OCI-M2 (cell line): ENCODE data around the gene TMEM9.

Experiments
- DNase-seq: peaks from one replicate; lab custom pipeline; 2025; ENCODE audit not compliant: unreplicated experiment; lab: John Stamatoyannopoulos, UW

Gene TMEM9

DNA sequence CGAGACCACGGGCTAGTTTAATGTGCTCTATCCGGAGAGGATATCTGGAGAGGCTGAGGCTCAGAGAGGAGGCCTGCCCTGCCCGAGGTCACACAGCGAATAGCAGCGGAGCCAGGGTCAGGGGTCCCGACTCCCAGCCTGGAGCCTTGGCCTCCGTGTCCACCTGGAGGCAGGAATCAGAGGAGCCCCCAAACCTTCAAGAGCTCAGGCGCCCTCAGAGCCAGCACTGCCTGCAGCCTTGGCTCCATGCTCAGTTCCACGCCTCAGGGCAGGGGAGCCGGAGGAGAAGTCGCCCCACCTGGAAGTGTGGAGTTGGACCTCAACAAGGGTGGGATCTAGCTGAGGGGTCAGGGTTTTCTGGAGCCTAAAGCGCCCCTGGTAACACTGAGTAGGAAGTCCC lies 25.3 kb downstream of the TMEM9 start:
- no peak for DNase-seq

DNA sequence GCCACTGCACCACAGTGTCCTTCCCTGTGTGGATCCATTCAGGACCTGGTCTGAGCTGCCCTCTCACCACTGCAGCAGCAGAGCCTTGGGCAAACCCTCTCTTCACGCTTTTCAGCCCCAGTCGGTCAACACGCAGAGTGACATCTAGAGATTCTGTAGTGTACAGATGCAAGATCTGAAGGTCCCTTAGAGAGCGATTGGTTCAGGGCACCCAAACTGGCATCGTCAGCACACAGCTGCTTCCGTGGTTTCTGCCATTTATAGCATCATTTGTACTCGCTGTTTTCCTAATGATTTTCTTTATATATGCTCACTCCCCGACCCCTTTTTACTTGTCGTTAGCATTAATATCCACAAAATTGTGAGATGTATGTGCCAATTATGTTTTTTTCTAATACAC lies 25.8 kb downstream of the TMEM9 start:
- no peak for DNase-seq

DNA sequence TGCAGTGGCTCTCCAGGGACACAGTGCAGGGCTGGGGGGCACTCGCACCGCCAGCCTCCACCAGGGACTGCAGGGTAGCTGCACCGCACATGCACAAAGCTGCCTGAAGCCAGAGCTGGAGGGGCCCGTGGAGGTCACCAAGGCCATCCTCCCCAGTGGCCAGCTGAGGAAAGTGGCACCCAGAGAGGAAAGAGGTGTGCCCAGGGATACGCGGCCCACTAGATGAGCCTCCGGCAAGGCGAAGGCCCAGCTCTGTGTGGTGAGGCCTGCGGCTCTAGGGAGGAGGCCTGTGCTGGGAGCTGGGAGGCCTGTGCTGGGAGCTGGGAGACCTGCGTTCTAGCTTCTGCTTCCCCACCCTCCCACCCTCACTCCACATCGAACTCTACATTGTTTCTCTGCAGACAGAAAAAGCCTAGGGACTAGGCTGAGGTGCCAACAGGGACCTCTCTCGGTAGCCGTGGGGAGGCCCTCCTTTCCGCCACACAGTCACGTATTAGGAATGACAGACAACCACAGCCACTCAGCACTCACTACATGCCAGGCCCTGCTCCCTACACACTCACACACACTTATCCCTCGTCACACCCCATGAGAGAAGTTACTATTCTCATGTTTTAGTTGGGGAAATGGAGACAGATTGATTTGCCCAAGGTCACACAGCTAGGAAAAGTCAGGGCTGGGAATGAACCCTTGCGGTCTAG lies 26.4 kb downstream of the TMEM9 start:
- no peak for DNase-seq

DNA sequence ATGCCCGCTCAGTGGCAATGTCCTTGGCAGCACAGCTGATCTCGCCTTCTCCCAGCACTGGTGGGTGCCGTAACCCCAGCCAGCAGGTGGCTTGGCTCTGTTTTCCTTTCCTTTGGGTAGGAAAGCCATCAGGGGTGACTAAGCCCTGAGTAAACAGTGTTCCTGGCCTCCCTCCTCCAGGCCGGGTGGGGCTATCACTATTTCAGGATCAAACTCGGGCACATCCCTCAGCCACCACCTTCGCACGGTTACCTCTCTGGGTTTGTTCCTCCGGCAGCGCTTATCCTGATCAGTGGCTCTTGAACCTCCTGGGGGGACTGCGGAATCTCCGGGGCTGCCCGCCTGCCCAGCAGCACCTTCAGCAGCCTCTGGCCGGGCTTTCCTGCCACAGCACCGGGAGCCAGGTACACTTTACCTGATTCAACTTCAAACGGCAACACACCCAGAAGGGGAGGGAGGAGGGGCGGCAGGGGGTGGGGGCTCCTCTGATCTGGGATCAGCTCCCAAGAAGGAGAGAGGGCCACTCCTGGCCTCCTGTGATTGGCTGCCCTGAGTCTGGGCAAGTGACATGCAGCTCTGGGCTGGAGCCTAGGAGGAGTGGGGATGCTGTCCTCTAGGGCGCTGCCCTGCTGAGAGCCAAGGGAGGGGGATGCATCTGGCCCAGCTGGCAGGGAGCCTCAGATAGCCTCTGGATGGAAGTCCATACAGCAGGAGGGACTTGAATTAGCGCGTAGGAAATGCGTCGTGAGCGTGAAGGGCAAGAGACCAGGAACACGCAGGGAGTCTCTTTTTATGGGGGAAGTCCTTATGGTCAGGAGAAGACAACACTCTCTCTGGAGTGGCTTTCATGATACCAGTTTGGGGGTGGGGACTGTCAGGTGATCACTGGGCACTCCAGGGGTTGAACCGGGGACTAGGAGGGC lies 27.2 kb downstream of the TMEM9 start, which contains the start of gene ASCL5:
Gene ASCL5 (minus strand): TSS at position 353 of the 923 bp plus-strand sequence. CDS start 11,812 bp downstream, outside the sequence.
- DNase-seq, result no peak

DNA sequence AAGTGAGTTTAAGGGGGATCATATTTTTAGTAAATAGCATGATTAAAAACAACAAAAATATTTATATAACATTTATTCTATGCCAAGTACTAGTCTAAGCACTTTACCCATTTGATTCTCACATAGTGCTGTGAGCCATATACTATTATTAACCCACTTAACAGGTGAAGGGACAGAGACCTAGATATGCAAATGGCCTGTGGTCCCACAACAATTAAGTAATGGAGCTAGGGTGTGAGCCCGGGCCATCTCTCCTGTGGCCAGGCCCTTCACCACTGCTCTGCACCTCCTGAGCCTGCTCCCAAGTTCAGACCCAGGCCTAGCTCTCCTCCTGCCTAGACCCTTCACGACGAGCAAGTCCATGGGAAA lies 27.8 kb downstream of the TMEM9 start:
- no peak for DNase-seq

DNA sequence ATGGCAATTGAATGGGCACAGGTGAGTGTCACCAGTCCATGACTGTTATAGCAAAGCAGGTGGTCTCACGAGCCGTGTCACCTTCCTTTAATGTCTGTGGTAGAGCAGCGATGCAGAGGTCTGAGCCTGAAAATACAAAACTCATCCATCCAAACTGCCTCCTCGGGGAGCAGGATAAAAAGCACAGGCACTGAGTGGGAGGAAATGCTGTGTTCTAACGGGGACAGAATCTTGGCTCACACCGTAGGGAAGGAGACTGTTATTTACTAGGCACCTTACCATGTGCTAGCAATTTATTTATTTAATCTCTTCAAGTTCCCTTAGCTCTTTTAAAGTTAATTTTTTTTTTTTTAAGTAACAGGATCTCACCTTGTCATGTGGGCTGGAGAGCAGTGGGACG lies 28.5 kb downstream of the TMEM9 start:
- DNase-seq, result no peak

DNA sequence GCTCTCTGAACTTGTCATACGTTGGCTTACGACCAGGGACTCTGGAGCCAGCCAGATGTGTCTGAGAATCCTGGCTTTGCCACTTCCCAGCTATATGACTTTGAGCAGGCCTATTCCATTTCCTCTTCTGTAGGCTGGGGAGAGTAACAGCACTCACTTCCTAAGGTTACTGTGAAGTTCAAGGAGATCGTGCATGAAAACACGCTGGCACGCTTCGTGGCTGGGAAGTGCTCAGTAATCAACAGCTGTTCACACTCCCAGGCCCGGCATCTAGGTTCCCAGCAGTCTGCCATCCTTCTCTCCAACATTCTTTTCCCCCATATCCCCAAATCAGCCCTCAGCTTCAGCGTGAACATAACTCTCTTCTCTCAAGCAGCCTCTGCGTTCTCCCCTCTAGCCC lies 29.3 kb downstream of the TMEM9 start:
- DNase-seq, result no peak

DNA sequence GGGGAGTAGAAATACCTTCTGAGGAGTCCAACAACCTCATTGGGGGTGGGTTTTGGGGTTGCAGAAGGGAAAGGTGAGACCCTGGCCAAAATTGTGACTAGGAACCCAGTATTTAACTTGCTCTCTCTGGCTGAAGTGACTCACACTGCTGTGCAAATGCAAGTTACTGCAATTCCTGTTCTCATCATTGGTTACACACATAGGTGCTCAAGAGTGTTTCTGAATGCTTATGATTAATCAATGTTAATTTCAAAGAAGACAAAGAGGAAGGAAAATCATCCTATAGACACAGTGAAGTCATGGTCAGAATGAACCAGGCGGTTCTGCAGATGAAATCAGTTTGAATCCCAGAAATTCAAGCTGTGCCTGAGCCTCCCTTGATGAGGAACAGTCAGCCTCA lies 30.4 kb downstream of the TMEM9 start:
- no peak for DNase-seq

DNA sequence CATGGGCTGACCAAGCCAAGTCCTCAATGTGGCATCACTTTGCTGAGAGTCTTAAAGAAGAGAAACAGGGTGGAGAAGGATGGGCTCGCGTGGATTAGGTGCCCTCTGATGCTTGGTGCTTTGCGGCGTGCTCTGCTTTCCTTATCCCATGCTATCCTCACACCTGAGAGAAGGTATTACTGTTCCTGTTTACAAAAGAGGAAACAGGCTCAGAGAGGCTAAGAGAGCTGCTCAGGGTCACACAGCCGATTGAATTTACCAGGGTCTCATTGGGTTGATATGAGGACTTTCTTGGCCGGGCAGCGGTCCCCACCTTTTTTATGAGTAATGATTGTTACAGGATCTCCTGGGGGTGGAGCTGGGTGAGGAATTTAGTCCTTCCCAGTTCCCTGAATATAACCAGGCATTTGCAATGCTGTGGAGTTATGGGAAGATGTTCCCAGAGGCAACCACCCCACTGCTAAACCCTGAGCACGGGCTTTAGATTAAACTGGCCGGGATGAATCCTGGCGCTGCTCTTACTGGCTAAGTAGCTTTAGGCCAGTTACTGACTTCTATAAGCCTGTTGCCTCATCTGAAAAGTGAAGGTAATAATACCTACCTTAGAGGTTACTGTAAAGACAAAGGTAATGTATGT lies 31.8 kb downstream of the TMEM9 start:
- DNase-seq, result no peak

DNA sequence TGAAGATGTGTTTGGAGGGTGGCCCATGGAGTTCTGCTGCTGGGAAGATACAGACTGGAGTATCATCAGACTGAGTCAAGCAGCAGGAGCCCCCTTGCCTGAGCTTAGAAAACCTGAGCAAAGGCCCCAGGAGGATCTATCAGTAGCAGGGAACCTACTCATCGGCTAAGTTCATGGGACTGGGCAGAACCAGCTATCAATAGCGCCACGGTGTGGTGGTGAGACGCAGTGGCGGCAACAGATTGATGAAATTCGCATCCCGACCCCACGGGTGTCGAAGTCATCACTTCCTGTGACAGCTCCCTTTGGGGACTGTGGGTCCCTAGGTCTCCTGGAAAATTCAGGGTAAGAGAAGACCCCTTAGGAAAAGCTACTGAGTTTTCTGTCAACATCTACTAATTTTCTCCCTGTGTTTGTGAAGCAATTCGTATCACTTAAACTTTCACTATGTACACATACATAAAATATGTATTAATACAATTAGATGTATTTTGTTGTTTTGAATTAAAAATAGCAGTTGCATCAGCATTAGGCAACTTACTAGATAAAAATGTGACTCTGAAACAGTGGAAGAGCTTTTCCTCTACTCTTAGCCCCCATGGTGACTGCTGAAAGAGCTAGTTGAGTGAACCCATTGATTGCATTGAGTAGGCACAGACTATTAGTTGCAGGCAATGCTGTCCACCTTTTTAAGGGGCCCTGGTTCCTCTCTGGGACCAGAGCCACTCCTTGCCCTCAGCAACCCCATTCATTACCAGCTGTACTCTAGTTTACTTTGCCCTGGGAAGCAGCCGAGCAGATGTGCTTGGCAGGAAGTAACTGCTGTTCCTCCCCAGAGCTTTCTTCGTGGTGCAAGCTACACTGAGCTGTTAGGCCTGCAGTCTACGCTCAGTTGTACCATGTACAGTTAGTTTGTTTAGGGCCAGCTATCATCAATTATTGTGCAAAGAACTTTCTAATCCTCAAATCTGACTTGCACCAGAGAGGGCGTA lies 34.8 kb downstream of the TMEM9 start:
- DNase-seq, result no peak

DNA sequence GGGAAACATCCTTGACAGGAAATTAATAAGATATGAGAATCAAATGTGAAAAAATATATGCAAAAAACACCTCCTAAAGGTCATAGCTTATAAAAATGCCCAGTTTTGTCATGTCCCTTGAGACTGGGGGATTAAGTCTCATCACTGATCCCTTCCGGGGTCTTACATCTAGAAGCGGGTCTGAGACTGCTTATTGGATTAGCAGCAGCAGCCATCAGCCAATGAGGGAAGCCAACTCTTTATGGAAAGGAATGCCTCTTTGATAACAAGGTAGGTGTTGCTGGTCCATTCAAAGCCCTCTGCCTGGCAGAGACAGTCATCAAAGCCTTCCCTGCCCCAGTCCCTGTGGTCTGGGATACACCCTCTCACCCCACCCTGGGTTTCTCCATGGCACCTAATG lies 38.2 kb downstream of the TMEM9 start:
- DNase-seq, result no peak

DNA sequence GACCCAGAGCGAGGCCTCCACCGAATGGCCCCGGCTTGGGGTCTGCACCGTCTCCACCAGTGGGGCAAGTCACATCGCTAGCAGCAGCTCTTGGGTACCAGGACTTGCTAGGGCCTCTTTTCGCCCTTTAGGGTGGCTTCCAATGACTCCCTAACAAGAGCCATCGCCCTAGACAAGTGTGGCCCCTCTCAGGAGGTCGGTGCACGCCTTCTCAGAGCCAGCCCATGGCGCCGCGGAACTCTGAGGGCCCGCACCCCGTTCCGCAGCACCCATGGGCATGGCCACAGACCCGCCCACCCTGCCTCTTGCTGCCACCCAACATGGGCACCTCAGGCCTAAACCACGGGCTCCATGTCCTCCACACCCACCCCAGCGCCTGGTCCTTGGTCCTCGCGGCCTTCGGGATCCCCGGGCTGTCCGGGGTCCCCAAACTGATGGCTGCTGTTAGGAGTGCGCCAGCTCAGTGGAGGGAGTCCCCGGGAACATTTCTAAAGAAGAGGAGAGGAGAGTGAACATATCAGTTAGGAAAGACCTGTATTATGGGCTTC lies 38.8 kb downstream of the TMEM9 start:
- DNase-seq, result no peak

DNA sequence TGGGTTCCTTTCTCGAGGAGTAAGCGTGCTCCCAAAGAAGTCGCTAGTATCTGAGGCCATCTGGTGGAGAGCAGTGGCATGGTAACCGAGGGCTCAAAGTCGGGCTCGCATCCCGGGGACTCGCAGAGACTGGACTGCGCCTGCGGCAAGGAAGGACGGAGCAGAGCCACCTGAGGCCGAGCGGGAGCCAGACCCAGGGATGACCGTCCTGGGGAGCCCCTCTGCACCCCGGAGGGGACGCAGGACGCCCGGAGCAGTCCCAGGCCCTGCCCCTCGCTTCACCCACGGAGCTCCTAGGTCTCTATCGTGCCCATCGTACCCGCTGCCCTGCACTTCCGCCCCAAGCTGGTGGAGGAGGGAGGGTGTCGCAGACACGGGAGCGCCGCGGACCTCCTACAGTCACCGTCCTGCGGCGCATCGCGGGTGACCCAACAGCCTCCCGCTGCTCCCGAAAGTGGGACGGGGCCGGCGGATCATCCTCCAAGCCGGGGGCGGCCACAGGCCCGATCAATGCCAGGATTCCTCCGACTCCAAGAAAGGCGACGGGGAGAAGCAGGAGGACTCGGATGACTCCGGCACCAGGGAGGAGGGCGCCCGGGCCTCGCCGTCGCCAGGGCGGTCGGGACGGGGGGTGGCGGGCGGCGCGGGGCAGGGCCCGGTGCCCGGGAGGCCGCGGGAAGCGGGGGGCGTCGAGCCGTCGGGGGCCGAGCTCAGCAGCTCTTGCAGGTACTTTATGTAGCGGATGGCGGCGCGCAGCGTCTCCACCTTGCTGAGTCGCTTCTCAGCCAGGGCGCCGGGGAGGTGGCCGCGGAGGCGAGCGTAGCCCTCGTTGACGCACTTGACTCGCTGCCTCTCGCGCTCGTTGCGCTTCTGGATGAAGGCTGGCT lies 39.8 kb downstream of the TMEM9 start:
- no peak for DNase-seq

DNA sequence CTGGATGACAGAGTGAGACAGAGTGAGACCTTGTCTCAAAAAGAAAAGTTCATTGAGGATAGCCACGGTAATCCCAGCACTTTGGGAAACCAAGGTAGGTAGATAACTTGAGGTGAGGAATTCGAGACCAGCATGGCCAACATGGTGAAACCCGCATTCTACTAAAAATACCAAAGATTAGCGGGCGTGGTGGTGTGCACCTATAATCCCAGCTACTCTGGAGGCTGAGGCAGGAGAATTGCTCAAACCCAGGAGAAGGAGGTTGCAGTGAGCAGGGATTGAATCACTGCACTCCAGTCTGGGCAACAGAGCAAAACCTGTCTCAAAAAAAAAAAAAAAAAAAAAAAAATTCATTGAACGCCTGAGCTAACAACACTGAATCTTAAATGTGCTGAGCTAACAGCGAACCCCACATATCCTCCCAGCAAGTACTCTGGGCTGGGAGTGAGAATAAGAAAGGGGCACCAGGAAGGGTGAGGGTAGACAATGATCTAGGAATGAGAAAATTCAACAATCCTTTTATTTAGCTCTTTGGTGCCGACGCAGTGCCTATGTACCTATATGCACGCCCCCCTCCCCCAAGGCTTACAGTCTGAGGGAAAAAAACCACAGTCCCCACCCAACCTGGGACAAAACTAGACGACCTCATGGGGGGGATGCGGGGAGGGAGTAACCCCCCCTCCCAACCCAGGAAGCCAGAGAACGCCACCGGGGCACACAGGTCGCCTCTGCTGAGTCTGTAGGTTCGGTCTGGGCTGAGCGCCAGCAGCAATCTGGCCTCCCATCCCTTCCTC lies 40.6 kb downstream of the TMEM9 start:
- no peak for DNase-seq

DNA sequence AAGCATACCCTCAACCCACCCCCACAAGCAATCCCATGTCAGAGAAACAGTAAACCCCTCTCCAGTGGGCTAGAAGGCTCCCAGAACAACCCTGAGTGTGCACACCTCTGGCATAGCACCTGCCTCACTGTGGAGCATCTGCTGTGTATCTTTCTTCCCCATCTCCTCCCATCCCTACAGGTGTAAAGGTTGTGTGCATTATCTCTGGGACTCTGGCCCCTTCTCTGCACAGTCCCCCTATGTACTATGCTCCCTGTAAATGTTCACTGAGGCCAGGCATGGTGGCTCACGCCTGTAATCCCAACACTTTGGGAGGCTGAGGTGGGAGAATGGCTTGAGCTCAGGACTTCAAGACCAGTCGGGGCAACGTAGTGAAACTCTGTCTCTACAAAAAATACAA lies 41.3 kb downstream of the TMEM9 start:
- DNase-seq, result no peak

DNA sequence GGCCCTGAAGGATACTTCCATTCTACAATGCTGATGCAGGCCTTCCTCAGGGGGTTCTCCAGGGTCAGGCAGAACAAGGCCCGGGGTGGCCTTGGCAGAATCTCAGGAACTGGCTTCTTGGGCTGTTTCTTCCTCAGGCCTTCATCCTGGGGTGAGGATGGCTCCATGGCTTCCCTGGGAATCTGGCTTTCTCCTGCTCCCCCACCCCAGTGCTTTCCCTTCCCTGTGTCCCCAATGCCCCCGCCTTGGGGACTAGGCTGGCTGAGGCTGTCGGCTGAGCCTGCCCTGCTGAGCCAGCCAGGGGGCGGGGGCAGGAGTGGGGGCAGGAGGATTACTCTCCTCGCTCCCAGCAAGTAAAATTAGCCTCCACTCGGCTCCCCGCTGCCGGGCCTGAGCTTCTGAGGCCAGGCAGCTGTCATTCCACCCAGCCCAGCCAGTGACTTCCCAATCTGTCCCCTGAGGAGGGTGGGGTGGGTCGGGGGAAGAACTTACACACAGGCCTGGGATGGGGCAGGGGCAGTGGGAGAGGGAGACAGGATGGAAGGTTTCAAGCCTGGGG lies 42.0 kb downstream of the TMEM9 start, which contains the start of gene CACNA1S:
Gene CACNA1S (minus strand): TSS at position 254 of the 559 bp plus-strand sequence. CDS start 87 bp downstream, at position 167.
- DNase-seq, result no peak

DNA sequence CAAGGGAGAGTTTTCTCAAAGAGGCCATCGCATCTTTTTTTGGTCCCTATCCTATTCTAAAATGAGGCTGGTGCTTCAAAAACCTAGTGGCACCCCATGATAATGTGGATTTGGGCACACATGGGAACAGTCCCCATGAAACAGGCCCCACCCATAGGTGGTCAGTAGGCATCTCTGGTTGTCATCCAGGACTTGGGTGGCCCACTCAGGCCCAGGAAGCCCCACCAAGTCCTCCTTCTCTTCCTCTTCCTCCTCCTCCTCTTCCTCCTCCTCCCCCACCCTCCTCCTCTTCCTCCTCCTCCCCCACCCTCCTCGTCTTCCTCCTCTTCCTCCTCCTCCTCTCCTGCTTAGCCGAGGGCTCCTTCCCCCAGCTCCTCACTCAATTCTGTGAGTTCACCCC lies 42.6 kb downstream of the TMEM9 start:
- no peak for DNase-seq

DNA sequence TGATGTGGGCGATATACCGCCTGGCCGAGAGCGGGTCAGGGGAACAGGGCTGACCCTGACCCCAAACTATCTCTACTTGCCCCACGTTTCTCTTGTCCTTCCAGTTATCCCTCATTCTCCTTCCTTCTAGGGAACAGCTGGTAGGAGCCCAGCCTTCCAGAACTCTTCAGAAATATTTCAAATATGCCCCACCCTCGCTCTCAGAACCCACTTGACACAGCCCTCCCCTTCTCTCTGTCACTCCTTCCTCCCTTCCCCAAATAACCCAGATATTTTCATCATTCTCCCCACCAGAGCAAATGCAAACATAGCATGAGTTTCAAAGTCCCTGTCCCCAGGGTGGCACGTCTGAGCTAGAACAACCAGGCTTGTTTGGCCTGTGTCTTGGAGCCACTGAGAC lies 43.1 kb downstream of the TMEM9 start:
- no peak for DNase-seq
